K562 (cell line): ENCODE measurements around the gene MS4A18. TPM values are rescaled to one million over a fixed set of nuclear protein-coding genes. Genes with fewer than 3 reads are reported as not detected.

Experiments used
- ATAC-seq: fragments of 200-7000 bp; cut with Tn5 transposase; 3 replicates; pipeline ENCODE4 v1.9.1; 2020; ENCODE audit warnings: moderate library complexity
- BruUV-seq: library from RNA; stranded (reverse); fragments of 400-500 nt; replicated peaks from 2 replicates; lab custom pipeline; 2021; lab: Mats Ljungman, UMichigan
- CTCF ChIA-PET: fragments of 300-600 bp; formaldehyde crosslinking; extraction: SDS; loops from one replicate; lab custom pipeline; 2021; ENCODE audit warnings: low intra/inter-chr PET ratio; lab: Yijun Ruan, JAX
- POLR2A ChIA-PET: fragments of 300-600, 350-650 bp; sonication (Branson Sonifier 250); formaldehyde crosslinking; extraction: SDS; loops from one replicate; lab custom pipeline; 2021; ENCODE audit warnings: antibody characterized with exemption, inconsistent platforms; lab: Yijun Ruan, JAX
- DNase-seq, 4 experiments: peaks; one replicate each; pipeline versions ENCODE4 v3.0.0 to v3.0.0-alpha.2; 2011 to 2018; ENCODE audit warnings: low spot score in 3 of 4, mixed read lengths in 3 of 4; ENCODE audit errors: extremely low read depth in 1 of 4
- FAIRE-seq: peaks from 2 replicates; lab custom pipeline; 2011; peaks lifted over from hg19 to GRCh38; lab: Jason Lieb, UNC
- H2AFZ ChIP-seq: 2 replicates; pipeline ENCODE4 v1.6.0; 2011; ENCODE audit warnings: low read depth, low read length, control low read depth, inconsistent platforms
- H3K27ac ChIP-seq: fragments of 200-600 bp; 3 replicates; pipeline ENCODE4 v1.8.0; 2011; ENCODE audit warnings: low read depth, mild to moderate bottlenecking, control low read depth, inconsistent platforms, low read length, moderate library complexity, mixed read lengths; ENCODE audit errors: extremely low read depth
- H3K27me3 ChIP-seq, 2 experiments: fragments of 300-600 bp in 1 of 2; 2 replicates in 1 of 2; 3 replicates in 1 of 2; pipeline versions ENCODE4 v1.6.0 to v1.8.0; 2011; ENCODE audit warnings: inconsistent platforms in 2 of 2, low read length in 2 of 2, mild to moderate bottlenecking in 1 of 2, mixed read lengths in 1 of 2, moderate library complexity in 1 of 2; ENCODE audit not compliant: control insufficient read depth in 2 of 2, insufficient read depth in 2 of 2
- H3K36me3 ChIP-seq: fragments of 300-600 bp; 3 replicates; pipeline ENCODE4 v1.8.0; 2011; ENCODE audit warnings: mild to moderate bottlenecking, low read length, inconsistent platforms; ENCODE audit not compliant: control insufficient read depth, insufficient read depth
- H3K4me1 ChIP-seq, 2 experiments: fragments of 200-600 bp in 1 of 2; replicated peaks in 1 of 2; 2 replicates in 1 of 2; 3 replicates in 1 of 2; pipeline versions ENCODE4 v1.5.1 to v1.8.0; 2011; ENCODE audit warnings: inconsistent platforms in 2 of 2, low read length in 2 of 2, mild to moderate bottlenecking in 1 of 2, mixed read lengths in 1 of 2, moderate library complexity in 1 of 2; ENCODE audit not compliant: control insufficient read depth in 2 of 2, insufficient read depth in 2 of 2
- H3K4me2 ChIP-seq: 2 replicates; pipeline ENCODE4 v1.6.1; 2011; ENCODE audit warnings: low read length, control low read depth, inconsistent platforms, mixed read lengths; ENCODE audit not compliant: insufficient read depth
- H3K4me3 ChIP-seq: fragments of 200-600 bp; sonication (generic), shearing (Covaris generic); 2 replicates; pipeline ENCODE4 v1.5.1; 2016; ENCODE audit warnings: control low read depth, inconsistent platforms
- H3K79me2 ChIP-seq: fragments of 200-600 bp; 3 replicates; pipeline ENCODE4 v1.8.0; 2011; ENCODE audit warnings: low read length, inconsistent platforms; ENCODE audit not compliant: control insufficient read depth, insufficient read depth
- H3K9ac ChIP-seq, 2 experiments: 2 replicates each; pipeline versions ENCODE4 v1.6.0 to v1.6.1; 2011; ENCODE audit warnings: low read depth in 2 of 2, low read length in 2 of 2, control low read depth in 1 of 2, inconsistent platforms in 1 of 2, mild to moderate bottlenecking in 1 of 2, mixed read lengths in 1 of 2; ENCODE audit not compliant: insufficient read depth in 1 of 2
- H3K9me1 ChIP-seq: one replicate; pipeline ENCODE4 v1.6.0; 2011; ENCODE audit warnings: inconsistent platforms, mild to moderate bottlenecking, low read length, moderate library complexity; ENCODE audit not compliant: control insufficient read depth, insufficient read depth
- H3K9me3 ChIP-seq: replicated peaks from 2 replicates; pipeline ENCODE4 v1.5.1; 2011; ENCODE audit warnings: low read depth, low read length, inconsistent platforms; ENCODE audit not compliant: control insufficient read depth, insufficient read depth
- H4K20me1 ChIP-seq: replicated peaks from 2 replicates; pipeline ENCODE4 v1.6.1; 2011; ENCODE audit warnings: low read length, inconsistent platforms, mixed read lengths; ENCODE audit not compliant: control insufficient read depth, insufficient read depth
- ARID2 ChIP-seq: fragments of 450-650 bp; IDR thresholded peaks from 2 replicates; pipeline ENCODE4 v1.6.1; 2017; ENCODE audit warnings: antibody characterized with exemption, mild to moderate bottlenecking
- CHCHD3 ChIP-seq: fragments of 250-450 bp; sonication (Bioruptor Pico); IDR thresholded peaks from 2 replicates; pipeline ENCODE4 v2.1.2; 2022; ENCODE audit warnings: mild to moderate bottlenecking
- DIDO1 ChIP-seq: fragments of 450-650 bp; IDR thresholded peaks from 2 replicates; pipeline ENCODE4 v1.6.1; 2016; ENCODE audit warnings: low read depth, missing biosample characterization, missing genetic modification characterization
- EWSR1 ChIP-seq: fragments of 450-650 bp; IDR thresholded peaks from 2 replicates; pipeline ENCODE4 v1.6.1; 2018; ENCODE audit warnings: borderline replicate concordance, mild to moderate bottlenecking, low read depth, moderate library complexity; ENCODE audit not compliant: partially characterized antibody
- JUN ChIP-seq, 2 experiments: sonication (generic) in 1 of 2; formaldehyde crosslinking in 1 of 2; IDR thresholded peaks; 2 replicates each; pipeline versions ENCODE4 v1.6.1 to v1.8.0; 2012 to 2022; ENCODE audit warnings: borderline replicate concordance in 2 of 2, mild to moderate bottlenecking in 2 of 2, improper control_type of control experiment in 1 of 2, low read depth in 1 of 2, low read length in 1 of 2, missing genetic modification reagents in 1 of 2
- L3MBTL2 ChIP-seq: fragments of 450-650 bp; IDR thresholded peaks from 2 replicates; pipeline ENCODE4 v1.6.1; 2016; ENCODE audit warnings: mild to moderate bottlenecking, moderate library complexity
- PCBP1 ChIP-seq: fragments of 200-400 bp; formaldehyde crosslinking; IDR thresholded peaks from 2 replicates; pipeline ENCODE4 v1.6.1; 2018; ENCODE audit warnings: mild to moderate bottlenecking, low read depth, low read length; ENCODE audit not compliant: poor library complexity, severe bottlenecking
- SP2 ChIP-seq: IDR thresholded peaks from 2 replicates; pipeline ENCODE4 v1.6.1; 2011; ENCODE audit warnings: mild to moderate bottlenecking, low read depth, low read length, moderate library complexity; ENCODE audit not compliant: poor library complexity, severe bottlenecking; ENCODE audit errors: extremely low read depth
- TCF7L2 ChIP-seq: fragments of 150-350 bp; IDR thresholded peaks from 2 replicates; pipeline ENCODE4 v1.6.1; 2016; ENCODE audit warnings: low read depth, mild to moderate bottlenecking, low read length, moderate library complexity
- ZBTB9 ChIP-seq: fragments of 450-650 bp; formaldehyde crosslinking; IDR thresholded peaks from 2 replicates; pipeline ENCODE4 v1.4.0; 2020; ENCODE audit warnings: mild to moderate bottlenecking, moderate library complexity
- ZNF384 ChIP-seq: IDR thresholded peaks from 2 replicates; pipeline ENCODE4 v1.6.1; 2012; ENCODE audit warnings: low read depth, low read length, improper control_type of control experiment
- WGBS: fragments of 100-300 bp; shearing (Covaris generic); methylation state at CpG from one replicate; pipeline ENCODE4 v1.1.6; 2016; ENCODE audit warnings: low coverage, mixed read lengths; ENCODE audit not compliant: insufficient coverage; ENCODE audit errors: missing lambda C conversion rate; 5-methylcytosine and 5-hydroxymethylcytosine counted together
- in situ Hi-C: fragments of 300-500 bp; cut with MboI; formaldehyde crosslinking; loops from 4 replicates; pipeline ENCODE4 v1.15.0; 2018; ENCODE audit warnings: inconsistent platforms, mixed read lengths
- intact Hi-C: fragments of 100-400 bp; cut with micrococcal nuclease; formaldehyde crosslinking; loops from 2 replicates; pipeline ENCODE4 v1.14.2; 2022
- polyA plus RNA-seq, 8 experiments: library from polyadenylated mRNA; depleted of rRNA in 4 of 8; stranded (reverse) in 5 of 8; unstranded in 3 of 8; fragments of >200 nt; fragmentation: Nextera tagmentation in 2 of 8; fragmentation: Illumina TruSeq in 1 of 8; extraction: Ambion mirVana in 2 of 8; extraction: Trizol in 1 of 8; gene quantifications; 2 replicates each; pipeline versions ENCODE4 v1.2.1 to v1.2.3, GENCODE V29; 2011 to 2014; ENCODE audit warnings: inconsistent platforms in 1 of 8, missing spikeins in 1 of 8
- total RNA-seq, 7 experiments: library from RNA; depleted of rRNA in 6 of 7; stranded (reverse); fragments of >200 nt in 6 of 7; fragmentation: Illumina TruSeq in 2 of 7; extraction: Trizol in 2 of 7; gene quantifications; 2 replicates each; pipeline versions ENCODE4 v1.2.1 to v1.2.3, GENCODE V29; 2011 to 2021; ENCODE audit warnings: low replicate concordance in 1 of 7
- TF ChIP-seq, protein P1 (sequence below): fragments of 200-800 bp; sonication (Bioruptor generic); IDR thresholded peaks from 2 replicates; pipeline ENCODE4 v1.6.1; 2017; ENCODE audit warnings: missing genetic modification characterization, missing compliant biosample characterization

Gene MS4A18
- total and polyA plus RNA-seq, 9 of the 15 experiments (the other 6 are each of a cell fraction or from before 2014, with no cell fraction given): not detected

- no TSS peak for BruUV-seq
- Histone ChIP-seq H3K4me2 (no peak overlapping the region), H4K20me1 (no peaks in the 10 kb centered on the region), H3K9ac (no peak overlapping the region), H3K27me3 (peaks cover 15 to 27% of the 10 kb centered on the region in 2 experiments; a peak in 4 of 5 replicates), H3K4me1 (no peaks in the 10 kb centered on the region), H3K79me2 (no peaks in the 10 kb centered on the region)
- no peak for ATAC-seq
- in situ Hi-C loops: no loop called here
- TF ChIP-seq CHCHD3 (CRISPR knock-in tag): no peak
- TF ChIP-seq L3MBTL2: no peak
- no peak for TF ChIP-seq TCF7L2
- no peak for TF ChIP-seq ZBTB9 (CRISPR knock-in tag)
- TF ChIP-seq, protein P1, sequence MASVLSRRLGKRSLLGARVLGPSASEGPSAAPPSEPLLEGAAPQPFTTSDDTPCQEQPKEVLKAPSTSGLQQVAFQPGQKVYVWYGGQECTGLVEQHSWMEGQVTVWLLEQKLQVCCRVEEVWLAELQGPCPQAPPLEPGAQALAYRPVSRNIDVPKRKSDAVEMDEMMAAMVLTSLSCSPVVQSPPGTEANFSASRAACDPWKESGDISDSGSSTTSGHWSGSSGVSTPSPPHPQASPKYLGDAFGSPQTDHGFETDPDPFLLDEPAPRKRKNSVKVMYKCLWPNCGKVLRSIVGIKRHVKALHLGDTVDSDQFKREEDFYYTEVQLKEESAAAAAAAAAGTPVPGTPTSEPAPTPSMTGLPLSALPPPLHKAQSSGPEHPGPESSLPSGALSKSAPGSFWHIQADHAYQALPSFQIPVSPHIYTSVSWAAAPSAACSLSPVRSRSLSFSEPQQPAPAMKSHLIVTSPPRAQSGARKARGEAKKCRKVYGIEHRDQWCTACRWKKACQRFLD: no peak
- TF ChIP-seq SP2: no peak
- TF ChIP-seq JUN (IDR thresholded peaks at IDR 0.05; ENCODE audit: borderline replicate concordance, low read depth, low read length): no peak
- TF ChIP-seq JUN (CRISPR knock-in tag; IDR thresholded peaks at IDR 0.05; ENCODE audit: borderline replicate concordance): no peak
- no peak for TF ChIP-seq PCBP1
- TF ChIP-seq ARID2: no peak
- TF ChIP-seq ZNF384: no peak
- TF ChIP-seq EWSR1: no peak
- no peak for TF ChIP-seq DIDO1 (tag)
- TF ChIP-seq, all 486 proteins: peak for 0
- Histone ChIP-seq H2AFZ (no peak overlapping the region), H3K9me1 (no peaks in the 10 kb centered on the region), H3K9me3 (no peaks in the 10 kb centered on the region), H3K27ac (no peak overlapping the region), H3K4me3 (no peak overlapping the region), H3K36me3 (no peaks in the 10 kb centered on the region)
- intact Hi-C loops: no loop called here
- WGBS: 2% methylated on average over 10 of the region's 10 CpGs
- ChIA-PET POLR2A (no interaction called here), CTCF (no interaction called here)
- FAIRE-seq (no peak), DNase-seq (no peak)
These were observed 5.8 kb upstream of the MS4A18 start for GRCh38 chr11:60718524-60719316.
